Activated effector memory CD4-positive, alpha-beta T cell treated with Interleukin-2 at 50 U/mL for 16 hours (primary cell): Measurements from ENCODE around the gene HOXD12.

ENCODE experiments used
- DNase-seq: peaks from one replicate; pipeline ENCODE4 v3.0.0-alpha.2; 2020

The HOXD12 gene

DNA sequence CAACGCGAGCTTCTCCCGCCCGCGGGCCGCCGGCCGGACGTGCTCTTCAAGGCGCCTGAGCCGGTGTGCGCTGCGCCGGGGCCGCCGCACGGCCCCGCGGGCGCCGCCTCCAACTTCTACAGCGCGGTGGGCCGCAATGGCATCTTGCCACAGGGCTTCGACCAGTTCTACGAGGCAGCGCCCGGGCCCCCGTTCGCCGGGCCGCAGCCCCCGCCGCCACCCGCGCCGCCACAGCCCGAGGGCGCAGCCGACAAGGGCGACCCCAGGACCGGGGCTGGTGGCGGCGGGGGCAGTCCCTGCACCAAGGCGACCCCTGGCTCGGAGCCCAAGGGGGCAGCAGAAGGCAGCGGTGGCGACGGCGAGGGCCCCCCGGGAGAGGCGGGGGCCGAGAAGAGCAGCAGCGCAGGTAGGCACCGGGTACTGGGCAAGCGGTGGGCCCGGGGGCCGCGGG is 8.2 kb downstream of the HOXD12 start:
- DNase-seq: no peak

GRCh38 chr2:176109192-176109901 is 9.8 kb downstream of the HOXD12 start:
- no peak for DNase-seq

- no peak for DNase-seq
Observed at GRCh38 chr2:176109946-176110345, 10.4 kb downstream of the HOXD12 start.

GRCh38 chr2:176110415-176111308 is 11.1 kb downstream of the HOXD12 start:
- no peak for DNase-seq

- DNase-seq: no peak
Observed at GRCh38 chr2:176111309-176111663, 11.7 kb downstream of the HOXD12 start.

DNA sequence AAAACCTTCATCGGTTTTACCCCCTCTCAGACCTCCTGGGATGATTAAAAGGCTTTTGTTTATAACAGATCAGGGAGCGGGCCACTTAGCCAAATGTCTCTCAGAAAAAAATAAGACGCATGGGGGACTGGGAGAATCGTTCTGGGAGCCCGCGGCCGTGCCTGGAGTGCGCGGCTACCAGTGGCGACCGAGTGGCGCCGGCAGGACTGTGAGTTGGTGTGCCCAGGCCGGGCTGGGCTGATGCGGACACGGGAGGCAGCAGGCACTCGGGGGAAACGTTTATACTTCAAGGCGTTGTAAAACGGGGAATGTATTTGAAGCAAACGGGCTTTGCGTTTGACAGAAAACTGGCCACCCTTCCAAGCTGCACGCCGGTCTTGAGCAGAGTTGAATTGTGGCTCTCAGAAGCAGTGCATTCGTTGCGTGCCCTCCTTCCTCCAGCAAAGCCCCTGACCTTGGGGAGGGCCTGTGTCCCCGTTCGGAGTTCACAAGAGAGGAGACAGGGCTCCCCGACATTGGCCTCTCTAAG is 12.3 kb downstream of the HOXD12 start:
- DNase-seq: no peak

DNA sequence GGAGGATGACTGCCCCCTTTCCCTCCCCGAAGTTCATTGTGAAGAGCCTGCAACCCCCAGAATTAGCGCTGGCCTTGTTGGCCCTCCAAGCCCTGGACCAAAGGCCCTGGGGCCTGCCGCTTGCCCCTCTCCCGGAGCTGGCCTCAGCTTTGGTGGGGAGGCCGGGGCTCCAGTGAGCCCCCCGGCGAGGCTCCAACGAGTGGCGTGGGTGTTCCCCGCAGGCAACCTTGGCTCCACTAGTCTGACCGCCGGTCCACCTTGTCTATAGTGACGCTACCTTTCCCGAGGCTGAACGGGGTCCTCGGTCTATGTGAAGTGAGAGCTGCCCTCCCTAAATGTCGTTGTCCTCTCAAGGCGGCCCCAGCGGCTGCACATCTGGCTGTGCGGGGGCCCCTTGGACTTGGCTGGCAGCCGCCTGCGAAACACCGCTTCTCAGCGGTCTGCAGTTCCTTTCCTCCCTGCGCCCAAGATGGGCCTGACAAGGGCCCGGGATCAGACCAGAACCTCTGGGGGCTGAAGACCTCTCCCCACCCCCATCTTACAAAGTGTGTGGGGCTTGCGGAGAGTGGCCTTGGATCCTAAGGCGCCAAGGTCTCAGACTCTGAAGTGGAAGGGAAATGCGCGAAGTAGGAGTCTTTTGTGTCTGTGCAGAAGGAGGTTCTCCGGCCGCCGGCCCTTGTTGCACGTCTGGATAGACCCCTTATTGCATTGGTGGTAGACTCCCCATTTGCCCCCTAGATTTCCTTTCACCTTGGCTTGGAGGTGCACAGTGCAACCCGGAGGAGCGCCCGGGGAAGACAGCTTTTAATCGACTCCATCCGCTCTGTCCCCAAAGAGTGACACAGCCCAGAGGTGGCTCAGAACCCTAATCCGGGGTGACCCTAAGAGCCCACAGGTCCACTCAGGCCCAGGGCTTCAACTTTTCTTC is 13.0 kb downstream of the HOXD12 start:
- DNase-seq: no peak

DNA sequence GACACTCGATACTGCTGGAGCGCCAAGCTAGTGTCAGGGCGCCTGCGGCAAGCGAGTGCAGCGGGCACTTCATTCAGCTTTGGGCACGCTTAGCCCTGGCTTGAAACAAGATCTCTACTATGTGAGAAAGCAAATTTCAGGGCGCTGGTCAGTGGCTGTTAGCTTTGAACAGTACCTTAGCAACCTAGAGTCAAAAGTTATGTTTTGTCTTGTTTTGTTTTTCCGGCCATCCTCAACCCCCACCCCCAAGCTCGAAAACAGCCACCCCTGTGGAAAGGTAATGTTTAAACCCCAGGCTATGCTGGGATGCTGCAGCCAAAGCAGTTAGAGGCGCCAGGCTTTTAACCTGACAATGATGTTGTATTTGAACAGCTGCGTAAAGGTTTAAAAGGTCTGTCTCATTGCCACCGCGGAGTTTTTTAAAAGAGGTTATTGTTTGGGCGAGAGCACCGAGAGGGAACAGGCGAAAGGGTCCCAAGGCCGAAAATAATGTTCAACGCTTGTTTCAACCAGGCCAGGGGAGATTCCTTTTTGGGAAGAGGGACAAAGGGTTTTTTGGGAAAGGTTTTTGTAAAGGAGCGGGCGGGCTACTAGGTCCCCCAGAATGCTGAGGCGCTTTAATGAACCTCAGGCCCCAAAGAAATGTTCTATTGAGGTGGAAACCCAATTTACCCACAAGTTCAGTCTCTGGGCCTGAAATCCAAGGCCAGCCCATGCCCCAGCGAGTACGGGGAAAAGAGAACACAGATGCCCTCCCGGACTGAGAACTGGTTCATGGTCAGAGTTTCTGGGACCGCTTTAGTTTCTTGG is 14.7 kb downstream of the HOXD12 start:
- no peak for DNase-seq

GRCh38 chr2:176114930-176115625 is 15.5 kb downstream of the HOXD12 start:
- DNase-seq: no peak

DNA sequence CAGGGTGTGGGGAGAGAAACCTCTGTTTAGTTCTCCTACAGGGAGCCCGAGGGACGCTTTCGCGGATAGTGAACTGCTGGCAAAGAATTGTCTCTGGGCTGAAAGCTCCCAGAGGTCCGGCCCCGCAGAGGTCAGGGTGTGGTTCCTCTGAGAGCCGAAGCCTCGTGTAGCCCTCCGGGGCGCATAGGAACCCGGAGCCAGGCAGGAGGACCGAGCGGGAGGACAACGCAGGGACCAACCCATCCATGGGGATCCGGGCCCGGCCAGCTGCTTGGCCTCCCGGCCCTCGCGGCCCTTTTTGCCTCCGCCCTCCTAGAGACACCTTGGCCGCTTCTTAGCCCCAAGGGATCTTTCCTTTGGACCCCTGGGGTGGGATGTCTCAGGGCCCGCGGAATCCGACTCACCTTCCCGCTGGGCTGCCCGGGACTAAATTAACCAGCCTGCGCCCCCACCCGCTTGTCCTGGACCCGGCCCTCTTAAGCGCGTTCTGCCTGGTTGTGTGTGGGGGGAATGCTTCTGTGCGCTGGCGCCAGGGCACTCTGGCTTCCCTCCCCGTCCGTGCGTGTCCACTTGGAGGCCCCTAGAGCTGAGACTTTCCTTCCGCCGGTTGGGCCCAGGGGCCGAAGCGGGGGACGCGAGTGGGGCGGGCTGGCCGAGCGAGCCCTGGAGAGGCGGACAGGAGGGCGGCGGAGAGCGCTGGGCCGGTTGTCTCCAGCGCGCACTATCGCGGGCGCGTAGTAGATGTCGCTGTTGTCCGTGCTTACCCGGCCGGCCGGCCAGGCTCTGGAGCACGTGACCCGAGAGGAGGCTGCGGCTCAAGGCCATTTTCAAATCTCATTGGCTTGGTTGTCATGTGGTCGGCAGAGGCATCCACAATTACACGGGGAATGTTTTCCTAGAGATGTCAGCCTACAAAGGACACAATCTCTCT is 16.6 kb downstream of the HOXD12 start, which contains the start of gene HOXD10:
TSS of gene HOXD10 (plus strand) at position 896 of the 931 bp plus-strand sequence. CDS start 56 bp downstream, outside the sequence.
- DNase-seq: no peak

DNA sequence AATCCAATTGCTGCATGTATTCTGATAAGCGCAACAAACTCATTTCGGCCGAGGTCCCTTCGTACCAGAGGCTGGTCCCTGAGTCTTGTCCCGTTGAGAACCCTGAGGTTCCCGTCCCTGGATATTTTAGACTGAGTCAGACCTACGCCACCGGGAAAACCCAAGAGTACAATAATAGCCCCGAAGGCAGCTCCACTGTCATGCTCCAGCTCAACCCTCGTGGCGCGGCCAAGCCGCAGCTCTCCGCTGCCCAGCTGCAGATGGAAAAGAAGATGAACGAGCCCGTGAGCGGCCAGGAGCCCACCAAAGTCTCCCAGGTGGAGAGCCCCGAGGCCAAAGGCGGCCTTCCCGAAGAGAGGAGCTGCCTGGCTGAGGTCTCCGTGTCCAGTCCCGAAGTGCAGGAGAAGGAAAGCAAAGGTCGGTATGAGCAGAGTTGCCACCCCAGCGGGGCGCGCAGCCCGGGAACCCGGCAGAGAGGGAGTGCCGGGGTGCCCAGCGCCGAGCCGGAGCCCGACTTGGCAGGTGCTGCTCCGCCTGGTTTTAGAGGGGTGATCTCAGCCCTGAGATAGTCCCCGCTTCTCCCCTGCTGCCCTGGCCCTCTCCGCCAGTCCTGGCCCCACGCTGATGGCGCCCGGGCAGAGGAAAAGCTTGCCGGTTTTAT is 17.7 kb downstream of the HOXD12 start:
- no peak for DNase-seq

- DNase-seq: no peak
Observed at GRCh38 chr2:176117823-176118371, 18.3 kb downstream of the HOXD12 start.

GRCh38 chr2:176118601-176119339 is 19.2 kb downstream of the HOXD12 start:
- no peak for DNase-seq

DNA sequence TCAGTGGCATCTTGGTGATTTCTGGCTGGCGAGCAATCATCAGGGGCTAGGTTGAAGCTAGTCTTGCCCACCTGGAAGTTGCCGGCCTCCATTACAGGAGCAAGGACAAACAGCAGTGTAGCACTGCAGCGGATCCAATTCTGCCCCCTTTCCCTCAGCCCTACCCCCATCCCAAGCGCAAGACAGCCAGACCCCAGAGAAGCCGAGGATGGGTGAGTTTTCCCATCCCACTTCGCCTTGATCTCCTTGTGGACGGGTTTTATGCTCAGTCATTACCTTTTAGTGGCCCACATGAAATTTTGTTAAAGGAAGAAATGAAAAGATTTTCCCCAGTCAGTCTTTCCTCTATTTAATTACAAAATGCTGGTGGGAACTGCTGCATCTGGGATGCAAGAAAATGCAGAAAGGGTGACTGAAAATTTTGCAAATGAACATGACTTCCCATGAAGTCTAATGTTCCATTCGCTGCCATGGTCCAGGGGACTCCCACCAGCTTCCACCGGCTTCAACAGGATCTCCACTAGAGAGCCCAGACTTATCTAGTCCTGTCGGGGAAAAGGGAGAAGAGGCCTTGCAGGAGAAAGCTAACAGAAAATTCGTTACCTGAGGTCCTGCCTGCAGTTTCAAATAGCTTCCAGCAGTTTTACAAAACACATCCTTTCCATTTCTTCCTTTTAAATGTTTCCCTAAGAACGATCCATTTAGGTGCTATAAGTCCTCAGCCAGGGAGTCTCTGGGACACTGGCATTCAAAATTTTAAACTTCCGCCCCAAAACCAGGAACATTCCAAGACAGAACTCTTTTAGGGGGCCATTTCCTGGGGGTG is 21.0 kb downstream of the HOXD12 start:
- no peak for DNase-seq

DNA sequence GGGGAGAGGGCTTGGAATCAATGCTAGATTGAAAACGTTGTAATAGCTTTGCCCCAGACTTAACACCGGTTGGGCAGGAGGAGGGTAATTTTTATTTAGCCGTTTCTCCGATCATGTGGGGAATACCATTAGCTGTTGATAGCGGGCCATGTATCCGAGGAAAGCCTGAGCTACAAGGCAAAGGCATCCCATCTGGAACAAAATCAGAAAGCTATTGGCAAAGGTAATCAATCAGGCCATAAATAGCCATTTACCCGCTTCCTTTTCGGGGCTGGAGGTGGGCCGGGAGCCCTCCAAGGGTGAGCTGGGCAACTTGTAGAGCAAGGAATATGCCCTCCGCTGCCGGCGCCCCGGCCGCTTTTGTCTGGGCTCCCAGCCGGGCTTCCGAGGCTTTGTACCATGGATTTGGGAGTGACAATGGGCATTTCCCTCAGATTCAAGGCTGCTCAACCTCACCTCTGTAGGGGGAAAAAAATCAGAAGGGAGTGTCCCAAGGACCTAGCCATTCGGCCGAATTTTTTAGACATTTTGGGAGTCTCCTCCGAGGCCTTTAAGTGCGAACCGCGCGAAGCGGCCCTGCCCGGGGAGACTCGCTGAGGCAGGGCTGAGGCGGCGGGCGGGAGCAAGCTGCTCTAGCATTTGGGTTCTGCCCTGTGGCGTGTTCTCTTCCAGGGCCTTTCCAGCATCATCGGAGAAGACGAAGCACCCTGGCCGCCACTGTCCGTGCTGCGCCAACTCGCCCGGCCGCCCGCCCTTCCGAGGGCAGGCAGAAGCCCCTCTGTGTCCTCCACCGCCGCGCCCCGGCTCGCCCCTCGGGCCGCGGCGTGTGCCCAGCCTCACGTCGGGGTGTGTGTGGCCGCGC is 21.8 kb downstream of the HOXD12 start:
- DNase-seq: no peak

- DNase-seq: no peak
Observed at GRCh38 chr2:176122052-176122682, 22.6 kb downstream of the HOXD12 start.
